GM19240 (cell line): Measurements from ENCODE around the gene SIK3.

Experiments
- DNase-seq: peaks from one replicate; pipeline ENCODE4 v3.0.0; 2011; ENCODE audit warnings: low spot score; ENCODE audit not compliant: insufficient read length

SIK3 gene

GRCh38 chr11:116931206-116931953 is 166.8 kb downstream of the SIK3 start:
- no peak for DNase-seq

GRCh38 chr11:116930586-116930985 is 167.6 kb downstream of the SIK3 start:
- no peak for DNase-seq

GRCh38 chr11:116930177-116930576 is 168.1 kb downstream of the SIK3 start:
- DNase-seq: no peak

- DNase-seq: no peak
These were observed 168.7 kb downstream of the SIK3 start for GRCh38 chr11:116929414-116930090.

- DNase-seq: no peak
These were observed 169.4 kb downstream of the SIK3 start for GRCh38 chr11:116928845-116929244.

GRCh38 chr11:116928102-116928777 is 170.0 kb downstream of the SIK3 start:
- DNase-seq: peak; percentile 33

GRCh38 chr11:116927163-116927974 is 170.9 kb downstream of the SIK3 start:
- DNase-seq: no peak

GRCh38 chr11:116925050-116925449 is 173.2 kb downstream of the SIK3 start:
- no peak for DNase-seq

GRCh38 chr11:116918925-116919655 is 179.1 kb downstream of the SIK3 start:
- DNase-seq: no peak

- DNase-seq: no peak
These were observed 180.6 kb downstream of the SIK3 start for GRCh38 chr11:116917632-116918031.

GRCh38 chr11:116916886-116917285 is 181.3 kb downstream of the SIK3 start:
- DNase-seq: no peak

GRCh38 chr11:116916052-116916451 is 182.2 kb downstream of the SIK3 start:
- DNase-seq: no peak

- no peak for DNase-seq
These were observed 185.2 kb downstream of the SIK3 start for GRCh38 chr11:116913000-116913399.

- no peak for DNase-seq
These were observed 186.1 kb downstream of the SIK3 start for GRCh38 chr11:116911976-116912734.

GRCh38 chr11:116910847-116911246 is 187.4 kb downstream of the SIK3 start:
- DNase-seq: no peak

- DNase-seq: no peak
These were observed 187.8 kb downstream of the SIK3 start for GRCh38 chr11:116910378-116910777.

- no peak for DNase-seq
These were observed 189.0 kb downstream of the SIK3 start for GRCh38 chr11:116909245-116909644.

- no peak for DNase-seq
These were observed 191.7 kb downstream of the SIK3 start for GRCh38 chr11:116906479-116906878.

- DNase-seq: no peak
These were observed 195.1 kb downstream of the SIK3 start for GRCh38 chr11:116903090-116903489.
